ENCODE data around the gene PBX1.

PBX1 gene

DNA sequence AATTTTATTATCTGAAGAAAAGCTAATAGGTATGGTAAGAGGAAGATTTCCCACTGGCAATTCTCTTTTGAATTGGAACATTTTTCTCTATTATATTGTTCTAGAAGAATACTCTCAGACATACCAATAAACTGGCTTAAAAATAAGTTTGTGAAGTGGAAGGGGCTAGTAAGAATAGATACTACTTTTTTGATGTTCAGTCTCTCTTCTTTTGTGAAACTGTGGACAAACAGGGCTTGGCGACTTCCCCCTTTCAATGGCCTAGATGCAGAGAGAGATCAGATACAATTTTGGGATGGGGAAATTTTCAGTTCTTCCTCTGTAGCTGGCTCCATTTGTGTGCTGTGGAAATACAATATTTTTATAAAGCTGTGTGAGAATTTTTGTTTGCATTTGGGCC lies 2.5 kb downstream of the PBX1 start:
- Histone ChIP-seq H3K9me3 (ENCODE audit: control insufficient read depth, insufficient read depth, low read depth, low read length) (no peaks in the 10 kb centered on the region), H3K4me3 (ENCODE audit: low read depth, low read length) (peak overlapping the region; percentile 82), H3K27ac (ENCODE audit: extremely low read depth, low read depth, low read length) (no peak overlapping the region), H3K4me1 (ENCODE audit: control insufficient read depth, insufficient read depth, low read length) (peaks cover 32% of the 10 kb centered on the region), H3K36me3 (ENCODE audit: control insufficient read depth in 2 of 2, insufficient read depth in 1 of 2, low read length in 2 of 2) (no peaks in the 10 kb centered on the region; a peak in 1 of 3 replicates)
- no peak for TF ChIP-seq ZBTB17 (tag by site-specific recombination; IDR thresholded peaks at IDR 0.05)
- no peak for TF ChIP-seq BCL11A (tag by site-specific recombination; IDR thresholded peaks at IDR 0.05; ENCODE audit: low read depth)
- TF ChIP-seq KLF9 (tag by site-specific recombination; IDR thresholded peaks at IDR 0.05; ENCODE audit: low read depth): no peak
- TF ChIP-seq, protein P1, sequence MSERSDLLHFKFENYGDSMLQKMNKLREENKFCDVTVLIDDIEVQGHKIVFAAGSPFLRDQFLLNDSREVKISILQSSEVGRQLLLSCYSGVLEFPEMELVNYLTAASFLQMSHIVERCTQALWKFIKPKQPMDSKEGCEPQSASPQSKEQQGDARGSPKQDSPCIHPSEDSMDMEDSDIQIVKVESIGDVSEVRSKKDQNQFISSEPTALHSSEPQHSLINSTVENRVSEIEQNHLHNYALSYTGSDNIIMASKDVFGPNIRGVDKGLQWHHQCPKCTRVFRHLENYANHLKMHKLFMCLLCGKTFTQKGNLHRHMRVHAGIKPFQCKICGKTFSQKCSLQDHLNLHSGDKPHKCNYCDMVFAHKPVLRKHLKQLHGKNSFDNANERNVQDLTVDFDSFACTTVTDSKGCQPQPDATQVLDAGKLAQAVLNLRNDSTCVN (tag by site-specific recombination; optimal IDR thresholded peaks at IDR 0.05): no peak
- no peak for TF ChIP-seq MYNN (tag by site-specific recombination; IDR thresholded peaks at IDR 0.05; ENCODE audit: borderline replicate concordance)
- TF ChIP-seq ZNF48 (tag by site-specific recombination; IDR thresholded peaks at IDR 0.05): no peak
- no peak for TF ChIP-seq TRIM28 (IDR thresholded peaks at IDR 0.05; ENCODE audit: borderline replicate concordance, low read length)
- no peak for TF ChIP-seq ZNF555 (tag by site-specific recombination; conservative IDR thresholded peaks at IDR 0.05)
- TF ChIP-seq ZNF223 (tag by site-specific recombination; IDR thresholded peaks at IDR 0.05): no peak
- TF ChIP-seq ZNF558 (tag by site-specific recombination; IDR thresholded peaks at IDR 0.05): no peak
- TF ChIP-seq ZNF473 (tag by site-specific recombination; IDR thresholded peaks at IDR 0.05): no peak
- ChIA-PET POLR2A (interaction anchor here (0.7 to 1.4 kb wide), 2 partner anchors 50 to 605 kb away, joined by 4 read pairs; no protein-coding TSS in a partner anchor), CTCF (interaction anchor here (0.7 to 1.2 kb wide), 4 partner anchors 52 to 226 kb away, joined by 3 to 5 read pairs (median 4); no protein-coding TSS in a partner anchor)

DNA sequence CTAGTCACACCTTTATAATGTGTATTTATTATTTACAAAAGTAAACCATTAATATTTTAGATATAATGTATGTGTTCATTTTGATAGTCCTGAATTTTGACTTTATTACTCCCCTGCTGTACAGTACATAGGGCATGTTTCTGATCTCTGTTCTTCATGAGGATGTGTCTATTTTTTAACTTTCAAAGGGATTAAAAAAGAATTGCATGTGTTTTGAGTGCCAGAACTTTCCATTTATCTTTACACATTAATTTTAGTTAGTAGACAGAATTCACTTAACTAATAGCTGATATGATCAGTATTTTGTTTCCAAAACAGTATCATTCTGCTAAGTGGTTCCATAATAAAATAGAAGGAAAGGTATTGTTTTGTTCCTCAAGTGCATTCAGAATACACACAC lies 3.1 kb downstream of the PBX1 start:
- POLR2A ChIA-PET: interaction anchor here (0.7 to 1.4 kb wide), 2 partner anchors 50 to 606 kb away, joined by 4 read pairs; no protein-coding TSS in a partner anchor
- CTCF ChIA-PET: interaction anchor here (1.1 to 1.2 kb wide), 2 partner anchors 51 to 225 kb away, joined by 3 to 5 read pairs; no protein-coding TSS in a partner anchor
- Histone ChIP-seq H3K36me3 (ENCODE audit: control insufficient read depth in 2 of 2, insufficient read depth in 1 of 2, low read length in 2 of 2) (no peaks in the 10 kb centered on the region; a peak in 1 of 3 replicates), H3K4me1 (ENCODE audit: control insufficient read depth, insufficient read depth, low read length) (peaks cover 32% of the 10 kb centered on the region), H3K27ac (ENCODE audit: extremely low read depth, low read depth, low read length) (no peak overlapping the region), H3K9me3 (ENCODE audit: control insufficient read depth, insufficient read depth, low read depth, low read length) (no peaks in the 10 kb centered on the region), H3K4me3 (ENCODE audit: low read depth, low read length) (peak overlapping the region; percentile 82)
- TF ChIP-seq, protein P2, sequence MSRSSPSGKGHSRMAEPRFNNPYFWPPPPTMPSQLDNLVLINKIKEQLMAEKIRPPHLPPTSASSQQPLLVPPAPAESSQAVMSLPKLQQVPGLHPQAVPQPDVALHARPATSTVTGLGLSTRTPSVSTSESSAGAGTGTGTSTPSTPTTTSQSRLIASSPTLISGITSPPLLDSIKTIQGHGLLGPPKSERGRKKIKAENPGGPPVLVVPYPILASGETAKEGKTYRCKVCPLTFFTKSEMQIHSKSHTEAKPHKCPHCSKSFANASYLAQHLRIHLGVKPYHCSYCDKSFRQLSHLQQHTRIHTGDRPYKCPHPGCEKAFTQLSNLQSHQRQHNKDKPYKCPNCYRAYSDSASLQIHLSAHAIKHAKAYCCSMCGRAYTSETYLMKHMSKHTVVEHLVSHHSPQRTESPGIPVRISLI (tag by site-specific recombination; IDR thresholded peaks at IDR 0.05): no peak
- no peak for TF ChIP-seq ZNF600 (tag by site-specific recombination; IDR thresholded peaks at IDR 0.05)
- TF ChIP-seq, protein P3, sequence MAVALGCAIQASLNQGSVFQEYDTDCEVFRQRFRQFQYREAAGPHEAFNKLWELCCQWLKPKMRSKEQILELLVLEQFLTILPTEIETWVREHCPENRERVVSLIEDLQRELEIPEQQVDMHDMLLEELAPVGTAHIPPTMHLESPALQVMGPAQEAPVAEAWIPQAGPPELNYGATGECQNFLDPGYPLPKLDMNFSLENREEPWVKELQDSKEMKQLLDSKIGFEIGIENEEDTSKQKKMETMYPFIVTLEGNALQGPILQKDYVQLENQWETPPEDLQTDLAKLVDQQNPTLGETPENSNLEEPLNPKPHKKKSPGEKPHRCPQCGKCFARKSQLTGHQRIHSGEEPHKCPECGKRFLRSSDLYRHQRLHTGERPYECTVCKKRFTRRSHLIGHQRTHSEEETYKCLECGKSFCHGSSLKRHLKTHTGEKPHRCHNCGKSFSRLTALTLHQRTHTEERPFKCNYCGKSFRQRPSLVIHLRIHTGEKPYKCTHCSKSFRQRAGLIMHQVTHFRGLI (tag by site-specific recombination; IDR thresholded peaks at IDR 0.05): no peak
- peak; percentile 29 for TF ChIP-seq FEZF1 (tag by site-specific recombination; IDR thresholded peaks at IDR 0.05)

DNA sequence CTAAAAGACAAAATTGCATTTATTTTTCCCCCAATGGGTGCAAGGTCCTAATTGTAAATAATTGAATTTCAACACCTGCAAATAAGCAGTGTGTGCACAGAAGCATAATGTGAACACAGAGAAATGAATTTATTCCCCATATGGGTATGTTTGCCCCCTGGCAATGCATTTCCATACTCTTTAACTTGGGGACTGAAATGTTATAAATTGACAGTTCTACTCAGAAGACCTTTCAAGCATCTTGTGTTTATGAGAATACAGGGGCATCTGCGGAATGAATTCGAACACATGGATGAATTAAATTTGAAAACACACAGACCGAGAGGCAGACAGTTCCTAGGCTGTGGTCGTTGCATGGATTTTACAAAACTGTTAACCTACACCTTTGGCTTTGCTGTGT lies 3.5 kb downstream of the PBX1 start:
- POLR2A ChIA-PET: interaction anchor here (0.7 to 1.4 kb wide), 2 partner anchors 49 to 54 kb away, joined by 3 to 4 read pairs; no protein-coding TSS in a partner anchor
- peak overlapping the region; percentile 78; the same call in 1 of the 2 replicates for H3K27ac ChIP-seq (ENCODE audit: extremely low read depth, low read depth, low read length)

More for the DNA sequence above, 3.5 kb downstream of the PBX1 start:
- TF ChIP-seq KLF10 (tag by site-specific recombination; IDR thresholded peaks at IDR 0.05): no peak
- TF ChIP-seq ZNF2 (tag by site-specific recombination; IDR thresholded peaks at IDR 0.05): peak; percentile 30; the same call in 1 of the 2 replicates
- CTCF ChIA-PET: no interaction called here
- peaks cover 32% of the 10 kb centered on the region for H3K4me1 ChIP-seq (ENCODE audit: control insufficient read depth, insufficient read depth, low read length)
- H3K9me3 ChIP-seq (ENCODE audit: control insufficient read depth, insufficient read depth, low read depth, low read length): no peaks in the 10 kb centered on the region
- H3K36me3 ChIP-seq (ENCODE audit: control insufficient read depth in 2 of 2, insufficient read depth in 1 of 2, low read length in 2 of 2): no peaks in the 10 kb centered on the region; a peak in 1 of 3 replicates
- H3K4me3 ChIP-seq (ENCODE audit: low read depth, low read length): peak overlapping the region; percentile 82
